GM18951 (cell line): ENCODE results near the gene AUTS2.

Experiments used
- POLR2A ChIP-seq: IDR thresholded peaks from 4 replicates; pipeline ENCODE4 v1.6.1; 2011; ENCODE audit warnings: mild to moderate bottlenecking; ENCODE audit not compliant: insufficient read length, insufficient read depth; ENCODE audit errors: extremely low read depth
- in situ Hi-C: fragments of 300-500 bp; cut with MboI; formaldehyde crosslinking; loops from one replicate; pipeline ENCODE4 v1.12.0; 2022; ENCODE audit warnings: low sequenced_read_pairs, mixed read lengths, inconsistent platforms; ENCODE audit not compliant: unreplicated experiment

The AUTS2 gene

GRCh38 chr7:69696054-69696591, 97.8 kb downstream of the AUTS2 start:
- no peak for TF ChIP-seq POLR2A
- in situ Hi-C loops = no loop called here

GRCh38 chr7:69696686-69697685, 98.7 kb downstream of the AUTS2 start:
- no peak for TF ChIP-seq POLR2A
- in situ Hi-C loops = no loop called here

DNA sequence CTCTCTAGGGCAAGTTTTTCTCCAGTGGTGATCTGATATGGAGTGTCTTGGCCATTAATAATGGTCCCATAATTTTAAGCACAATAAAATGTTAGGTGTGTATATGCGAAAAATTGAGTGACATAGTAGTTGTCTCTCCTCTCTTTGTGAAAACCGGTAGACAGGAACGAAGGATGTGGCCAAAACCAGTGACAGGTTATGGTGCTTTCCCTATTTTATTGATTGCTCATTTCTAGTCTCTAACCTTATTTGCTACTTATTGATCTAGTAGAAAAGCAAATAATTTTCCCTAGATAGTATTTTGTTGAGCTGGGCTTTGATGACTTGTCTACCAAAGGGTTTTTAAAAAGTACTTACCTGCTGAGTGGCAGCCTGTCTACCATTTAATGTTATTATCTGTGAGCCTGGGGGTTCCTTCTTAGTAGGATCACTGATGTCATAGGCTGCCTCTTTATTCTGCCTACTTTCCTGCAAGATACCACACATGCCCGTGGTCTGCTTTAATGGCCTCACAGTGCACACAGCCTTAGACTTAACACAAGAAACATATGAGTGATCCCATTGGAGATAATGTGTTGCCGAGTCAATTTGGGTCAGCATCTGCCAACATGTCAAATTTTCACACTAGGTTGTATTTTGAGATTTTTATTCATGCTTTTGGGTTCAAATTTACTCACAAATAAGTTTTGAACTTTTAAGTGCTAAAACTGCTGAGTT, 100.0 kb downstream of the AUTS2 start:
- no peak for TF ChIP-seq POLR2A
- in situ Hi-C loops = no loop called here

- no peak for TF ChIP-seq POLR2A
- in situ Hi-C loops = no loop called here
Observed at GRCh38 chr7:69699931-69700330, 101.7 kb downstream of the AUTS2 start.

DNA sequence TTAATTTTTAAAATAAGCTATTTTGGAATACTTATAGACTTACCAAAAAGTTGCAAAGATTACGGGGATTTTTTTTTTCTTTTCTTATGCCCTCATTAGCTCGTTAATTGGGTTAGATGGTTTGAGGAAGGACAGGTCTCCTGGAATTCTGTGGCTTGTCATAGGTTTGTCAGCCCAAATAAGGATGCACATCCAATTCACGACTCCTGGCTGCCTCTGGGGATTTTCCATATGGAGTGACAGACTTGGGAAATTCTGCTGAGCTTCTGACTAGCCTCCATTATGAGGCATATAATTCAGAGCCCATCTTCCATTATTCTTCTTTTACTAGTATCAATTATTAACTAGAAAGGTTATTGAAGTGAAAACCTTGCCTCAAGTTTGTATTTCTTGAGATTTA, 102.1 kb downstream of the AUTS2 start:
- in situ Hi-C loops = no loop called here
- TF ChIP-seq POLR2A = no peak

GRCh38 chr7:69701288-69701687, 103.0 kb downstream of the AUTS2 start:
- in situ Hi-C loops = no loop called here
- no peak for TF ChIP-seq POLR2A

- no peak for TF ChIP-seq POLR2A
- in situ Hi-C loops = no loop called here
Observed at GRCh38 chr7:69702357-69702756, 104.1 kb downstream of the AUTS2 start.

DNA sequence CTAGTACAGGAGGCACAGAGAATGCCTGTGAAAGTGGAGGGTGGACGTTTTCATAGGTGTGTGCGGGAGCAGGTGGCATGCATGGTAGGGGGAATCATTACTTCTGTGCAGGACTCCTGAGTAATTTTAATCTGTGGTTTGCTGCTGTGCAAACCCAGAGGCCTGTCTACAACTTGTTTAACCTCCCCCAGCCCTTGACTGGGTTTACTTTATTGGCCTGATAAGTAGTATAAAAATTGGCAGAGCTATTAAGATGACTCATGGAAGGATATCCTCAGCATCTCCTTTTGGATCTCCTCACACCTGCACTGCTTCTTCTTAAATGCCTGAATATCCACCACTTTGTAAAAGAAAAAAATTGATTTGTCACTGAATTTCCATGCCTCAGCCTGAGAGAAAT, 104.8 kb downstream of the AUTS2 start:
- in situ Hi-C loops = no loop called here
- no peak for TF ChIP-seq POLR2A

- TF ChIP-seq POLR2A = no peak
- in situ Hi-C loops = no loop called here
Observed at GRCh38 chr7:69706070-69706469, 107.8 kb downstream of the AUTS2 start.

DNA sequence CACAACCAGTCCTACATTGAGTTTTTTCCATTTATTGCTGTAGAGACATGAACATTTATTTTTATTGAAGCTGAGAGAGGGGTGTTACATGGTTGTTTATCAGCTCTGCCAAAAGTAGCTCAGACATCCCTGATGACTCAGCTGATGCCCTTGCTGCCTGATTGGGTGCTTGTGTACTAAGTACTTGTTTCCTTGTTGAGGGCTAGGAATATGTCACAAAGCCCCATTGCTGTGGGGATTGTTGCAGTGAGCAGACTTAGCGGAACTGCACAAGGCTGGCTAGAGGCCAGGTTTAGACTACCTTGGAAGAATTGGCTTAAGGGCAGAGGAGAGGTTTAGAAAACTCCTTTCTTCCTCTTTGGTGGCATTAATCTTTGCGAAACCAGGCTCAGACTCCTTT, 110.6 kb downstream of the AUTS2 start:
- no peak for TF ChIP-seq POLR2A
- in situ Hi-C loops = no loop called here

GRCh38 chr7:69710768-69711438, 112.6 kb downstream of the AUTS2 start:
- in situ Hi-C loops = no loop called here
- TF ChIP-seq POLR2A = no peak

DNA sequence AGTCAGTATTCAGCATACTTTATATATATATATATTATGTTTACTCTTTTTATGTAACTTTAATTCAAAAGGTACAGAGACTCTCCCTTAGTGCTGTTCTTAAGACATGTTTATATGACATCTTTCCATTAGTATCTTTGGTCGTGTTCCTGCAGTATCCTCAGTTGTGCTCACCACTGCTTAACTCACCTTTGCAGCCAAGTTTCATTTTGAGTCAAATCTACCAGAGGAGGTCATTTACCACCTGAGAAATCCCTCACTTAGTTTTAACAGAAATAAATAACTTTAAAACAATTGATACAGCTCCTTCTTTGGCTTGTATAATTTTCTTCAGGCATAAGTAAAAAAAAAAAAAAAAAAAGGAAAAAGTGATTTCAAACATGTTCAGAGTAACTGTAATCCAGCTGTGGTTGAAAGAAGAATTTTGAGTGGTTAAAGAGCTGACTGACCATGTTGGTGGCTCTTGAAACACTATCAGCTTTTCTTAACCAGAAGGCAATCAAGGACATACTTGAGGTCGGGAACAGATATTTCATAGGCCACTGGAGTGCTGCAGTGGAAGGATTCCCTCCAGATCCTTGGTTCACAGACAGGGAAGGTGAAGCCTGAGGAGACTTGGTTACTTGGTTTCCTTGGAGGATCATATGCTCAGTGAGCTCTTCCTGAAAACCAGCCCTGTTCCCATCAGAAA, 116.8 kb downstream of the AUTS2 start:
- TF ChIP-seq POLR2A = no peak
- in situ Hi-C loops = no loop called here

DNA sequence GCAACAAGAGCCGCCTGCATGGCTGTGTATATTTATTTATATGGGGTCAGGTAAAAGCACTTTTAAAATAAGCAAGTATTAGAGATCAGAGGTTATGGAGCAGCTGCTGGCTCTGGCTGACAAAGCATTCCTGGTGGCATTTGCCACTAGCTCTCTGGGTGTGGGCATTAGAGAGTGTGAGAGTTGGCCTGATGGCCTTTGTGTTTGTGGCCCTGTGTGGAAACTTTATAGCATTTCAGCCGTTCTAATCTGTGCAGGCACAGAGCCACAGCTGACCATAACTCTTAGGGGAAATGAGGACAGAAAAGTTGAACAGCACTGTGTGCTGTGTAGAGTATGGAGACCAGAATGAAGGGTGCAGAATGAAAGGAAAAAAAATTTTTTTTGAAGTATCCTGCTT, 118.9 kb downstream of the AUTS2 start:
- no peak for TF ChIP-seq POLR2A
- in situ Hi-C loops = no loop called here

GRCh38 chr7:69719717-69720116, 121.4 kb downstream of the AUTS2 start:
- no peak for TF ChIP-seq POLR2A
- in situ Hi-C loops = no loop called here
